NT2/D1 (cell line): ENCODE measurements around the gene NOP56.

ENCODE experiments used
- SUZ12 ChIP-seq: IDR thresholded peaks from 2 replicates; pipeline ENCODE4 v1.6.1; 2011; ENCODE audit not compliant: insufficient read length, insufficient read depth; ENCODE audit errors: extremely low read depth
- YY1 ChIP-seq: IDR thresholded peaks from 2 replicates; pipeline ENCODE4 v1.6.1; 2011; ENCODE audit not compliant: insufficient read length, insufficient read depth
- ZNF274 ChIP-seq: IDR thresholded peaks from 2 replicates; pipeline ENCODE4 v1.6.1; 2011; ENCODE audit warnings: mild to moderate bottlenecking, low read depth, low read length

DNA sequence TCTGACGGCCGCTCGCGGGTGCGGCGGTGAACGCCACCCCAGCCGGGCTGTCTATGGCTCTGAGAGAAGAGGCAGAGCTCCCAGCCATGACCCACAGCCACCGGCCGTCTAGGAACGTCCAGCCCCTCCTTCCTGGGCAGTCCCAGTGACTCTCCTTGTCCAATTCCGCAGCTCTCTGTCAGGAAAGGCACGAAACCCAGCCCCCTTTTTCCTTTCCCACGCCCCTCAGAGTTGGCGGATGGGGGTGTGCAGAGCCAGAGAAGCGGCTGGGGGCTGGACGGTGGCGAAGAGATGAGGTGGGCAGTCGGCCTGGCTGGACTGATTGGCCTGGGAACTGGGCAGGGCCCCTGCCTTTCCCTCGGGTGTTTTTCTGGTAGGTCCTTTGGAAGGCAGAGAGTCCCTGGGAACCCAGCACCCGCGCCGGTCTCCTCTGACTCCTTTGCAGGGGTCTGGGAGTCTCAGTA is 41.6 kb downstream of the NOP56 start:
- TF ChIP-seq YY1 (no peak), SUZ12 (no peak), ZNF274 (no peak)
